GM12878 (cell line): ENCODE results near the gene CACNA1E. TPM values are rescaled to one million over a fixed set of nuclear protein-coding genes. Genes with fewer than 3 reads are reported as not detected.

ENCODE experiments used
- ATAC-seq: fragments of 200-7000 bp; cut with Tn5 transposase; 3 replicates; pipeline ENCODE4 v1.9.1; 2020; ENCODE audit warnings: mild to moderate bottlenecking, moderate library complexity
- BruUV-seq: library from RNA; stranded (reverse); fragments of 400-500 nt; replicated peaks from 2 replicates; lab custom pipeline; 2021; lab: Mats Ljungman, UMichigan
- CTCF ChIA-PET: fragments of 300-600 bp; sonication (Branson Sonifier 250); formaldehyde crosslinking; extraction: SDS; loops from one replicate; lab custom pipeline; 2021; ENCODE audit warnings: inconsistent platforms; lab: Yijun Ruan, JAX
- POLR2A ChIA-PET: fragments of 350-600 bp; formaldehyde crosslinking; extraction: SDS; loops from one replicate; lab custom pipeline; 2021; ENCODE audit warnings: inconsistent platforms; lab: Charles Lee
- RAD21 ChIA-PET: fragments of 300-600 bp; sonication (Branson Sonifier 250); formaldehyde crosslinking; loops from one replicate; lab custom pipeline; 2023; ENCODE audit warnings: antibody characterized with exemption; ENCODE audit not compliant: unreplicated experiment; lab: Charles Lee
- SMC1A ChIA-PET: fragments of 300-600 bp; sonication (Branson Sonifier 250); formaldehyde crosslinking; loops from one replicate; lab custom pipeline; 2023; ENCODE audit not compliant: unreplicated experiment, uncharacterized antibody; lab: Charles Lee
- DNase-seq: peaks from one replicate; pipeline ENCODE4 v3.0.0-alpha.2; 2011; ENCODE audit warnings: low read depth, low spot score
- FAIRE-seq: peaks from 3 replicates; lab custom pipeline; 2011; peaks lifted over from hg19 to GRCh38; lab: Jason Lieb, UNC
- H2AFZ ChIP-seq: 2 replicates; pipeline ENCODE4 v1.6.0; 2011; ENCODE audit warnings: low read depth, low read length, control low read depth; ENCODE audit not compliant: control insufficient read depth
- H3K27ac ChIP-seq: 2 replicates; pipeline ENCODE4 v1.5.1; 2011; ENCODE audit warnings: control low read depth; ENCODE audit not compliant: control insufficient read depth, insufficient read depth
- H3K27me3 ChIP-seq, 2 experiments: replicated peaks in 1 of 2; 2 replicates each; pipeline versions ENCODE4 v1.6.0 to v1.6.1; 2011; ENCODE audit warnings: low read length in 1 of 2; ENCODE audit not compliant: control insufficient read depth in 2 of 2, insufficient read depth in 2 of 2
- H3K36me3 ChIP-seq, 2 experiments: 2 replicates each; pipeline ENCODE4 v1.5.1; 2011; ENCODE audit warnings: low read length in 1 of 2; ENCODE audit not compliant: control insufficient read depth in 2 of 2, insufficient read depth in 2 of 2
- H3K4me1 ChIP-seq: 2 replicates; pipeline ENCODE4 v1.6.1; 2011; ENCODE audit warnings: mild to moderate bottlenecking, low read length, moderate library complexity, mixed read lengths; ENCODE audit not compliant: control insufficient read depth, insufficient read depth
- H3K4me2 ChIP-seq: 2 replicates; pipeline ENCODE4 v1.6.0; 2011; ENCODE audit warnings: control low read depth; ENCODE audit not compliant: control insufficient read depth, insufficient read depth
- H3K4me3 ChIP-seq: fragments of 200-600 bp; sonication (generic); 2 replicates; pipeline ENCODE4 v1.5.1; 2016
- H3K79me2 ChIP-seq: 2 replicates; pipeline ENCODE4 v1.6.0; 2011; ENCODE audit warnings: low read length; ENCODE audit not compliant: control insufficient read depth, insufficient read depth
- H3K9ac ChIP-seq: 2 replicates; pipeline ENCODE4 v1.8.0; 2011; ENCODE audit warnings: low read length, control low read depth, mixed read lengths; ENCODE audit not compliant: control insufficient read depth, insufficient read depth
- H3K9me3 ChIP-seq: replicated peaks from 3 replicates; pipeline ENCODE4 v1.5.1; 2011; ENCODE audit warnings: mild to moderate bottlenecking, low read length; ENCODE audit not compliant: control insufficient read depth, insufficient read depth
- H4K20me1 ChIP-seq: 2 replicates; pipeline ENCODE4 v1.6.0; 2011; ENCODE audit not compliant: control insufficient read depth, insufficient read depth
- BHLHE40 ChIP-seq, 2 experiments: fragments of 450-650 bp in 1 of 2; IDR thresholded peaks; 2 replicates each; pipeline ENCODE4 v1.6.1; 2011 to 2017; ENCODE audit warnings: low read depth in 2 of 2, borderline replicate concordance in 1 of 2, improper control_type of control experiment in 1 of 2, low read length in 1 of 2, mild to moderate bottlenecking in 1 of 2
- CREB1 ChIP-seq: IDR thresholded peaks from 2 replicates; pipeline ENCODE4 v1.6.1; 2012; ENCODE audit warnings: low read depth, mild to moderate bottlenecking, inconsistent platforms
- NFXL1 ChIP-seq: fragments of 450-650 bp; IDR thresholded peaks from 2 replicates; pipeline ENCODE4 v1.6.1; 2017; ENCODE audit warnings: antibody characterized with exemption, mild to moderate bottlenecking, borderline replicate concordance
- TCF12 ChIP-seq: IDR thresholded peaks from 2 replicates; pipeline ENCODE4 v1.6.1; 2011; ENCODE audit warnings: low read depth, mild to moderate bottlenecking, low read length
- TCF7 ChIP-seq: IDR thresholded peaks from 2 replicates; pipeline ENCODE4 v1.6.1; 2014; ENCODE audit warnings: antibody characterized with exemption, borderline replicate concordance
- WGBS: methylation state at CpG from one replicate; pipeline ENCODE4 v1.1.6; 2016; ENCODE audit warnings: low lambda C conversion rate; ENCODE audit not compliant: insufficient replicate concordance, insufficient coverage; ENCODE audit errors: missing lambda C conversion rate; 5-methylcytosine and 5-hydroxymethylcytosine counted together
- in situ Hi-C: fragments of 300-500 bp; cut with MboI; formaldehyde crosslinking; loops from 9 replicates; pipeline ENCODE4 v1.14.3; 2018; ENCODE audit warnings: mixed read lengths
- intact Hi-C: fragments of 100-400 bp; cut with micrococcal nuclease; formaldehyde crosslinking; loops from one replicate; pipeline ENCODE4 v1.14.2; 2022; ENCODE audit not compliant: unreplicated experiment
- polyA plus RNA-seq, 11 experiments: library from polyadenylated mRNA; depleted of rRNA in 4 of 11; unstranded in 6 of 11; stranded (reverse) in 5 of 11; fragments of >200 nt; fragmentation: Nextera tagmentation in 4 of 11; fragmentation: Illumina TruSeq in 1 of 11; extraction: Ambion mirVana in 4 of 11; extraction: Trizol in 1 of 11; gene quantifications; 1 replicate in 1 of 11; 2 replicates in 10 of 11; pipeline versions ENCODE4 v1.2.1 to v1.2.3, GENCODE V29; 2011 to 2016; ENCODE audit warnings: inconsistent platforms in 2 of 11, missing spikeins in 2 of 11, low read depth in 1 of 11
- total RNA-seq, 4 experiments: library from RNA; depleted of rRNA in 3 of 4; stranded (reverse); fragments of >200 nt in 3 of 4; fragmentation: Illumina TruSeq in 1 of 4; extraction: Trizol in 1 of 4; gene quantifications; 2 replicates each; pipeline versions ENCODE4 v1.2.1 to v1.2.3, GENCODE V29; 2013 to 2021
- TF ChIP-seq, protein P1 (sequence below): IDR thresholded peaks from 2 replicates; pipeline ENCODE4 v1.6.1; 2012; ENCODE audit warnings: improper control_type of control experiment, low read depth, low read length; ENCODE audit not compliant: insufficient replicate concordance

Gene CACNA1E
- total and polyA plus RNA-seq, 10 of the 15 experiments (the other 5 are each of a cell fraction or from before 2014, with no cell fraction given), result 0.57 to 22.0 (median 8.5) TPM

DNA sequence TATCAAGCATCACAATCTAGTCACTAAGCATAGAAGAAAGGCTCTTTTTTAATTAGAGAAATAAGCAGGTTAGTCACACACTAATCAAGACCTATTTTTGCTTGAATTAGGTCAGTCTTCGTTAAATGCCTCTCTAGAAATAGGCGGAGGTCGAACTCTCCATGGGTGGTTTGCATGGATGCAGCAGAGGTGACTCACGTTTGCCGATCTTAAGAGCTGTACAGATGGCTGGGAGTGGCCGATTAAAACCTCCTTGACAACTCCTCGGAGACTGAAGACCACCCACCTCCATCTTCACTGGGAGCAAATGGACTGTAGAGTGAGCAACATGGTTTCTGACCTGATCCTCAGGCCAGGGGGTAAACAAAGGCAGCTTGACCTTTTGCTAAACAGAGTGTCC lies 328.9 kb downstream of the CACNA1E start:
- Histone ChIP-seq H3K36me3 (no peaks in the 10 kb centered on the region), H3K79me2 (no peaks in the 10 kb centered on the region), H3K27ac (no peak overlapping the region), H4K20me1 (no peaks in the 10 kb centered on the region), H3K9ac (no peak overlapping the region), H3K4me3 (no peak overlapping the region), H3K9me3 (no peaks in the 10 kb centered on the region), H3K27me3 (no peaks in the 10 kb centered on the region; a peak in 1 of 4 replicates)
- in situ Hi-C loops, result no loop called here
- SMC1A ChIA-PET, result interaction anchor here (1.1 kb wide), 1 partner anchor 29 kb away, joined by 3 read pairs; no protein-coding TSS in a partner anchor
- no TSS peak for BruUV-seq
- 45% methylated on average over 7 of the region's 7 CpGs for WGBS
- TF ChIP-seq TCF12 (no peak), NFXL1 (no peak), CREB1 (no peak), TCF7 (no peak), BHLHE40 (IDR thresholded peaks at IDR 0.05; ENCODE audit: borderline replicate concordance in 1 of 2, low read depth in 2 of 2, low read length in 1 of 2) (no peak)
- TF ChIP-seq, protein P1, sequence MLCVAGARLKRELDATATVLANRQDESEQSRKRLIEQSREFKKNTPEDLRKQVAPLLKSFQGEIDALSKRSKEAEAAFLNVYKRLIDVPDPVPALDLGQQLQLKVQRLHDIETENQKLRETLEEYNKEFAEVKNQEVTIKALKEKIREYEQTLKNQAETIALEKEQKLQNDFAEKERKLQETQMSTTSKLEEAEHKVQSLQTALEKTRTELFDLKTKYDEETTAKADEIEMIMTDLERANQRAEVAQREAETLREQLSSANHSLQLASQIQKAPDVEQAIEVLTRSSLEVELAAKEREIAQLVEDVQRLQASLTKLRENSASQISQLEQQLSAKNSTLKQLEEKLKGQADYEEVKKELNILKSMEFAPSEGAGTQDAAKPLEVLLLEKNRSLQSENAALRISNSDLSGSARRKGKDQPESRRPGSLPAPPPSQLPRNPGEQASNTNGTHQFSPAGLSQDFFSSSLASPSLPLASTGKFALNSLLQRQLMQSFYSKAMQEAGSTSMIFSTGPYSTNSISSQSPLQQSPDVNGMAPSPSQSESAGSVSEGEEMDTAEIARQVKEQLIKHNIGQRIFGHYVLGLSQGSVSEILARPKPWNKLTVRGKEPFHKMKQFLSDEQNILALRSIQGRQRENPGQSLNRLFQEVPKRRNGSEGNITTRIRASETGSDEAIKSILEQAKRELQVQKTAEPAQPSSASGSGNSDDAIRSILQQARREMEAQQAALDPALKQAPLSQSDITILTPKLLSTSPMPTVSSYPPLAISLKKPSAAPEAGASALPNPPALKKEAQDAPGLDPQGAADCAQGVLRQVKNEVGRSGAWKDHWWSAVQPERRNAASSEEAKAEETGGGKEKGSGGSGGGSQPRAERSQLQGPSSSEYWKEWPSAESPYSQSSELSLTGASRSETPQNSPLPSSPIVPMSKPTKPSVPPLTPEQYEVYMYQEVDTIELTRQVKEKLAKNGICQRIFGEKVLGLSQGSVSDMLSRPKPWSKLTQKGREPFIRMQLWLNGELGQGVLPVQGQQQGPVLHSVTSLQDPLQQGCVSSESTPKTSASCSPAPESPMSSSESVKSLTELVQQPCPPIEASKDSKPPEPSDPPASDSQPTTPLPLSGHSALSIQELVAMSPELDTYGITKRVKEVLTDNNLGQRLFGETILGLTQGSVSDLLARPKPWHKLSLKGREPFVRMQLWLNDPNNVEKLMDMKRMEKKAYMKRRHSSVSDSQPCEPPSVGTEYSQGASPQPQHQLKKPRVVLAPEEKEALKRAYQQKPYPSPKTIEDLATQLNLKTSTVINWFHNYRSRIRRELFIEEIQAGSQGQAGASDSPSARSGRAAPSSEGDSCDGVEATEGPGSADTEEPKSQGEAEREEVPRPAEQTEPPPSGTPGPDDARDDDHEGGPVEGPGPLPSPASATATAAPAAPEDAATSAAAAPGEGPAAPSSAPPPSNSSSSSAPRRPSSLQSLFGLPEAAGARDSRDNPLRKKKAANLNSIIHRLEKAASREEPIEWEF, result no peak
- TF ChIP-seq, all 136 proteins: peak for 0
- no peaks in the 10 kb centered on the region for H3K4me1 ChIP-seq
- ChIA-PET RAD21 (no interaction called here), POLR2A (interaction anchor here (0.6 kb wide), 1 partner anchor 159 kb away, joined by 4 read pairs; no protein-coding TSS in a partner anchor), CTCF (interaction anchor here (1.7 kb wide), 1 partner anchor 269 kb away, joined by 4 read pairs; no protein-coding TSS in a partner anchor)
- H3K4me2 ChIP-seq, result no peak overlapping the region
- H2AFZ ChIP-seq, result no peak overlapping the region
- no peak for FAIRE-seq
- no peak for ATAC-seq
- intact Hi-C loops, result no loop called here
- no peak for DNase-seq
